A549 (cell line): ENCODE results near the gene MICU2.

Experiments
- CHD2 ChIP-seq: fragments of 150-350 bp; IDR thresholded peaks from 2 replicates; pipeline ENCODE4 v1.6.1; 2014; ENCODE audit warnings: low read length; ENCODE audit not compliant: partially characterized antibody
- JUNB ChIP-seq: fragments of >200 bp; sonication (Bioruptor Twin); formaldehyde crosslinking; IDR thresholded peaks from 2 replicates; pipeline ENCODE4 v1.6.1; 2016
- ZC3H11A ChIP-seq: fragments of 450-650 bp; IDR thresholded peaks from 2 replicates; pipeline ENCODE4 v1.6.1; 2014; ENCODE audit warnings: antibody characterized with exemption, mild to moderate bottlenecking
- TF ChIP-seq, protein P1 (sequence below): fragments of >200 bp; sonication (Bioruptor Twin); formaldehyde crosslinking; IDR thresholded peaks from 3 replicates; pipeline ENCODE4 v1.5.1; 2016
- TF ChIP-seq, protein P2 (sequence below): fragments of 200-600 bp; sonication (generic); IDR thresholded peaks from 2 replicates; pipeline ENCODE4 v1.6.1; 2016; ENCODE audit warnings: antibody characterized with exemption, mild to moderate bottlenecking, moderate library complexity

DNA sequence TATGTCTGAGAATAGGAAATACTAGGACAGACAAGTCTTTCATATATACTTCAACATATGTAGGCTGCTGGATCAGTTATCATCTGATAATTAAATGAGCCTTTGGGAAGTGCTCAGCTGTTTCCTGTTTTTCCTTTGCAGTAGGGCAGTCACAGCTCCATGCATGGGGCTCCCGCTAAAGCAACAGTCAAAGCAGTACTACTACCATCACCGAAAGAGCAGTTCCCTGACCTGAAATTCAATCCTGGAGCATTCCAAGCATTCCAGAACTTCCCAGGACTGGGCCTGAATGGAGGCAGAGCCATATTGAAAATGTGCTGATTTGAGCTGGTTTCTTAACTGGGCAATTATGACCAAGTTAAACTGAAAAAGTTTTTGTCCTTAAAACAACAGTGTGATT is 20.5 kb downstream of the MICU2 start:
- TF ChIP-seq, protein P1, sequence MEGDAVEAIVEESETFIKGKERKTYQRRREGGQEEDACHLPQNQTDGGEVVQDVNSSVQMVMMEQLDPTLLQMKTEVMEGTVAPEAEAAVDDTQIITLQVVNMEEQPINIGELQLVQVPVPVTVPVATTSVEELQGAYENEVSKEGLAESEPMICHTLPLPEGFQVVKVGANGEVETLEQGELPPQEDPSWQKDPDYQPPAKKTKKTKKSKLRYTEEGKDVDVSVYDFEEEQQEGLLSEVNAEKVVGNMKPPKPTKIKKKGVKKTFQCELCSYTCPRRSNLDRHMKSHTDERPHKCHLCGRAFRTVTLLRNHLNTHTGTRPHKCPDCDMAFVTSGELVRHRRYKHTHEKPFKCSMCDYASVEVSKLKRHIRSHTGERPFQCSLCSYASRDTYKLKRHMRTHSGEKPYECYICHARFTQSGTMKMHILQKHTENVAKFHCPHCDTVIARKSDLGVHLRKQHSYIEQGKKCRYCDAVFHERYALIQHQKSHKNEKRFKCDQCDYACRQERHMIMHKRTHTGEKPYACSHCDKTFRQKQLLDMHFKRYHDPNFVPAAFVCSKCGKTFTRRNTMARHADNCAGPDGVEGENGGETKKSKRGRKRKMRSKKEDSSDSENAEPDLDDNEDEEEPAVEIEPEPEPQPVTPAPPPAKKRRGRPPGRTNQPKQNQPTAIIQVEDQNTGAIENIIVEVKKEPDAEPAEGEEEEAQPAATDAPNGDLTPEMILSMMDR = no peak
- no peak for TF ChIP-seq JUNB
- TF ChIP-seq, protein P2, sequence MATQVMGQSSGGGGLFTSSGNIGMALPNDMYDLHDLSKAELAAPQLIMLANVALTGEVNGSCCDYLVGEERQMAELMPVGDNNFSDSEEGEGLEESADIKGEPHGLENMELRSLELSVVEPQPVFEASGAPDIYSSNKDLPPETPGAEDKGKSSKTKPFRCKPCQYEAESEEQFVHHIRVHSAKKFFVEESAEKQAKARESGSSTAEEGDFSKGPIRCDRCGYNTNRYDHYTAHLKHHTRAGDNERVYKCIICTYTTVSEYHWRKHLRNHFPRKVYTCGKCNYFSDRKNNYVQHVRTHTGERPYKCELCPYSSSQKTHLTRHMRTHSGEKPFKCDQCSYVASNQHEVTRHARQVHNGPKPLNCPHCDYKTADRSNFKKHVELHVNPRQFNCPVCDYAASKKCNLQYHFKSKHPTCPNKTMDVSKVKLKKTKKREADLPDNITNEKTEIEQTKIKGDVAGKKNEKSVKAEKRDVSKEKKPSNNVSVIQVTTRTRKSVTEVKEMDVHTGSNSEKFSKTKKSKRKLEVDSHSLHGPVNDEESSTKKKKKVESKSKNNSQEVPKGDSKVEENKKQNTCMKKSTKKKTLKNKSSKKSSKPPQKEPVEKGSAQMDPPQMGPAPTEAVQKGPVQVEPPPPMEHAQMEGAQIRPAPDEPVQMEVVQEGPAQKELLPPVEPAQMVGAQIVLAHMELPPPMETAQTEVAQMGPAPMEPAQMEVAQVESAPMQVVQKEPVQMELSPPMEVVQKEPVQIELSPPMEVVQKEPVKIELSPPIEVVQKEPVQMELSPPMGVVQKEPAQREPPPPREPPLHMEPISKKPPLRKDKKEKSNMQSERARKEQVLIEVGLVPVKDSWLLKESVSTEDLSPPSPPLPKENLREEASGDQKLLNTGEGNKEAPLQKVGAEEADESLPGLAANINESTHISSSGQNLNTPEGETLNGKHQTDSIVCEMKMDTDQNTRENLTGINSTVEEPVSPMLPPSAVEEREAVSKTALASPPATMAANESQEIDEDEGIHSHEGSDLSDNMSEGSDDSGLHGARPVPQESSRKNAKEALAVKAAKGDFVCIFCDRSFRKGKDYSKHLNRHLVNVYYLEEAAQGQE = no peak
- no peak for TF ChIP-seq CHD2
- TF ChIP-seq ZC3H11A = no peak
